ENCODE data around the gene TMEM37. TPM values are rescaled to one million over a fixed set of nuclear protein-coding genes. Genes with fewer than 3 reads are reported as not detected.

The TMEM37 gene
- total and polyA plus RNA-seq, 2 of the 13 experiments (the other 11 are each of a cell fraction or from before 2014, with no cell fraction given) = 37.7 to 115 TPM

DNA sequence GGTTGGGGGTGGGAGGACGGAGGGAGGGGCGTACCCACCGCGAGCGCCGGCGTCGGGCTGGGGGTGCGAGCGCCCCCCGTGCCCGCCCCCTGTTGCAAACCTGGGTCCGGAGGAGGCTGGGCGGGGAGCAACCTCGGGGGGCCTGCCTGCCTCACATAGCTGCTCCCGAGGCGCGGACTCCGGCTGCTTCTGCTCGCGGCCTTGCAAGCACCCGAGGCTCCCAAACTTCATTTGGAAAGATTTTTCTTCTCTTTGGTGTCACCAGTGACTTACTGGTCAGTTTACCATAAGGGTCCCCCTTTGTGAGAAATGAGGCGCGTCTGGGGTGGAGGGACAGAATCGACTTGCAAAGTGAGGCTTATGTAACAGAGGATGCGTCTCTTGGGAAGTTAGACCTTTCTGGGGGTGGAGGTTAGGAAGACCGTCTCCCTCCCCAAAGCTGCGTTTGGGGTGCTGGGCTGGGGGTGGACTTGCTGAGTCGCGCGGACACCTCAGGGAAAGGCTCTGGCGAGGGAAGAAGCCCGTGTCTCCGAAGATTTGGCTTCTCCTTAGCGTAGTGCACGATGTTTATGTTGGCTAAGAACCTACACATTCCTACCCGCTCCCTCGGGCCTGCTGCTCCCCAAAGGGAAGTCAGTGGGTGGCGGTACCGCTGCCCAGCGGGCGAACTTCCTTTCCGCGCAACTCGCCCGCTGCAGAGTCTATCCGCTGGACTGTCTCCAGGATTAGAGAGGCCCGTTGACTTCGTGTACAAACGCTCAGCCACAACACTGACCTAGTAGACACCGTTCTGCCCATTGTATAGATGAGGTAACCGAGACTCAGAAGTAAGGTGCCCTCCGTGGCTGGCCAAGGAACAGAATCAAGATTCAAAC, 559 bp downstream of the TMEM37 start (continued):
- TF ChIP-seq, protein P1, sequence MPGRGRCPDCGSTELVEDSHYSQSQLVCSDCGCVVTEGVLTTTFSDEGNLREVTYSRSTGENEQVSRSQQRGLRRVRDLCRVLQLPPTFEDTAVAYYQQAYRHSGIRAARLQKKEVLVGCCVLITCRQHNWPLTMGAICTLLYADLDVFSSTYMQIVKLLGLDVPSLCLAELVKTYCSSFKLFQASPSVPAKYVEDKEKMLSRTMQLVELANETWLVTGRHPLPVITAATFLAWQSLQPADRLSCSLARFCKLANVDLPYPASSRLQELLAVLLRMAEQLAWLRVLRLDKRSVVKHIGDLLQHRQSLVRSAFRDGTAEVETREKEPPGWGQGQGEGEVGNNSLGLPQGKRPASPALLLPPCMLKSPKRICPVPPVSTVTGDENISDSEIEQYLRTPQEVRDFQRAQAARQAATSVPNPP (CRISPR knock-in tag; IDR thresholded peaks at IDR 0.05) = no peak
- TF ChIP-seq, protein P2, sequence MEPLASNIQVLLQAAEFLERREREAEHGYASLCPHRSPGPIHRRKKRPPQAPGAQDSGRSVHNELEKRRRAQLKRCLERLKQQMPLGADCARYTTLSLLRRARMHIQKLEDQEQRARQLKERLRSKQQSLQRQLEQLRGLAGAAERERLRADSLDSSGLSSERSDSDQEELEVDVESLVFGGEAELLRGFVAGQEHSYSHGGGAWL (CRISPR knock-in tag; IDR thresholded peaks at IDR 0.05) = no peak
- TF ChIP-seq IRF1 (CRISPR knock-in tag; IDR thresholded peaks at IDR 0.05; ENCODE audit: low read depth) = no peak
- 0 out of 2 replicates have a peak, but pooled peaks have one; percentile 33 for TF ChIP-seq ZNF296 (CRISPR knock-in tag; conservative IDR thresholded peaks at IDR 0.05)
- peak; percentile 60; the same call in 1 of the 2 replicates for TF ChIP-seq ZFX (CRISPR knock-in tag; IDR thresholded peaks at IDR 0.05; ENCODE audit: low read depth)
- TF ChIP-seq SMAD9 (CRISPR knock-in tag; IDR thresholded peaks at IDR 0.05) = no peak
- peak; percentile 97 for TF ChIP-seq ZNF629 (CRISPR knock-in tag; conservative IDR thresholded peaks at IDR 0.05)
- 0 out of 2 replicates have a peak, but pooled peaks have one; percentile 50 for TF ChIP-seq ZBTB20 (CRISPR knock-in tag; IDR thresholded peaks at IDR 0.05; ENCODE audit: borderline replicate concordance, low read depth)
- no peak for TF ChIP-seq PRDM15 (CRISPR knock-in tag; IDR thresholded peaks at IDR 0.05)
- TF ChIP-seq ZNF678 (CRISPR knock-in tag; IDR thresholded peaks at IDR 0.05) = no peak
- no peak for TF ChIP-seq TRIM24 (CRISPR knock-in tag; IDR thresholded peaks at IDR 0.05)
- TF ChIP-seq, protein P3, sequence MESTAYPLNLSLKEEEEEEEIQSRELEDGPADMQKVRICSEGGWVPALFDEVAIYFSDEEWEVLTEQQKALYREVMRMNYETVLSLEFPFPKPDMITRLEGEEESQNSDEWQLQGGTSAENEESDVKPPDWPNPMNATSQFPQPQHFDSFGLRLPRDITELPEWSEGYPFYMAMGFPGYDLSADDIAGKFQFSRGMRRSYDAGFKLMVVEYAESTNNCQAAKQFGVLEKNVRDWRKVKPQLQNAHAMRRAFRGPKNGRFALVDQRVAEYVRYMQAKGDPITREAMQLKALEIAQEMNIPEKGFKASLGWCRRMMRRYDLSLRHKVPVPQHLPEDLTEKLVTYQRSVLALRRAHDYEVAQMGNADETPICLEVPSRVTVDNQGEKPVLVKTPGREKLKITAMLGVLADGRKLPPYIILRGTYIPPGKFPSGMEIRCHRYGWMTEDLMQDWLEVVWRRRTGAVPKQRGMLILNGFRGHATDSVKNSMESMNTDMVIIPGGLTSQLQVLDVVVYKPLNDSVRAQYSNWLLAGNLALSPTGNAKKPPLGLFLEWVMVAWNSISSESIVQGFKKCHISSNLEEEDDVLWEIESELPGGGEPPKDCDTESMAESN (CRISPR knock-in tag; conservative IDR thresholded peaks at IDR 0.05) = no peak
- TF ChIP-seq TBX2 (CRISPR knock-in tag; IDR thresholded peaks at IDR 0.05; ENCODE audit: borderline replicate concordance) = no peak
- 0 out of 2 replicates have a peak, but pooled peaks have one; percentile 19 for TF ChIP-seq SNAI1 (CRISPR knock-in tag; IDR thresholded peaks at IDR 0.05; ENCODE audit: borderline replicate concordance)
- TF ChIP-seq, protein P4, sequence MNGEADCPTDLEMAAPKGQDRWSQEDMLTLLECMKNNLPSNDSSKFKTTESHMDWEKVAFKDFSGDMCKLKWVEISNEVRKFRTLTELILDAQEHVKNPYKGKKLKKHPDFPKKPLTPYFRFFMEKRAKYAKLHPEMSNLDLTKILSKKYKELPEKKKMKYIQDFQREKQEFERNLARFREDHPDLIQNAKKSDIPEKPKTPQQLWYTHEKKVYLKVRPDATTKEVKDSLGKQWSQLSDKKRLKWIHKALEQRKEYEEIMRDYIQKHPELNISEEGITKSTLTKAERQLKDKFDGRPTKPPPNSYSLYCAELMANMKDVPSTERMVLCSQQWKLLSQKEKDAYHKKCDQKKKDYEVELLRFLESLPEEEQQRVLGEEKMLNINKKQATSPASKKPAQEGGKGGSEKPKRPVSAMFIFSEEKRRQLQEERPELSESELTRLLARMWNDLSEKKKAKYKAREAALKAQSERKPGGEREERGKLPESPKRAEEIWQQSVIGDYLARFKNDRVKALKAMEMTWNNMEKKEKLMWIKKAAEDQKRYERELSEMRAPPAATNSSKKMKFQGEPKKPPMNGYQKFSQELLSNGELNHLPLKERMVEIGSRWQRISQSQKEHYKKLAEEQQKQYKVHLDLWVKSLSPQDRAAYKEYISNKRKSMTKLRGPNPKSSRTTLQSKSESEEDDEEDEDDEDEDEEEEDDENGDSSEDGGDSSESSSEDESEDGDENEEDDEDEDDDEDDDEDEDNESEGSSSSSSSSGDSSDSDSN (CRISPR knock-in tag; IDR thresholded peaks at IDR 0.05) = peak; percentile 18; the same call in 1 of the 2 replicates

Measured in HepG2 (cell line).